GM11168 (cell line): Measurements from ENCODE around the gene RASGRF2.

Experiments
- in situ Hi-C: fragments of 300-500 bp; cut with MboI; formaldehyde crosslinking; loops from one replicate; pipeline ENCODE4 v1.12.0; 2022; ENCODE audit warnings: low sequenced_read_pairs; ENCODE audit not compliant: unreplicated experiment

Gene RASGRF2

GRCh38 chr5:81183811-81184748, 223.9 kb downstream of the RASGRF2 start:
- in situ Hi-C loops = loop anchor here (25.0 kb wide), 1 partner anchor 497 kb away; no protein-coding TSS in a partner anchor

GRCh38 chr5:81184749-81185110, 224.6 kb downstream of the RASGRF2 start:
- in situ Hi-C loops = loop anchor here (25.0 kb wide), 1 partner anchor 497 kb away; no protein-coding TSS in a partner anchor

- in situ Hi-C loops = loop anchor here (25.0 kb wide), 1 partner anchor 501 kb away; no protein-coding TSS in a partner anchor
Measured at GRCh38 chr5:81187885-81188284, 227.7 kb downstream of the RASGRF2 start.

GRCh38 chr5:81188962-81189361, 228.8 kb downstream of the RASGRF2 start:
- in situ Hi-C loops = loop anchor here (25.0 kb wide), 1 partner anchor 502 kb away; no protein-coding TSS in a partner anchor

GRCh38 chr5:81189875-81190498, 229.8 kb downstream of the RASGRF2 start:
- in situ Hi-C loops = loop anchor here (25.0 kb wide), 1 partner anchor 503 kb away; no protein-coding TSS in a partner anchor

- in situ Hi-C loops = loop anchor here (25.0 kb wide), 1 partner anchor 505 kb away; no protein-coding TSS in a partner anchor
Measured at GRCh38 chr5:81191726-81192372, 231.7 kb downstream of the RASGRF2 start.

- in situ Hi-C loops = loop anchor here (25.0 kb wide), 1 partner anchor 505 kb away; no protein-coding TSS in a partner anchor
Measured at GRCh38 chr5:81192373-81192750, 232.2 kb downstream of the RASGRF2 start.

GRCh38 chr5:81194633-81195334, 234.6 kb downstream of the RASGRF2 start:
- in situ Hi-C loops = loop anchor here (25.0 kb wide), 1 partner anchor 507 kb away; no protein-coding TSS in a partner anchor

GRCh38 chr5:81195335-81195929, 235.3 kb downstream of the RASGRF2 start:
- in situ Hi-C loops = loop anchor here (25.0 kb wide), 1 partner anchor 508 kb away; no protein-coding TSS in a partner anchor

GRCh38 chr5:81202655-81203054, 242.5 kb downstream of the RASGRF2 start:
- in situ Hi-C loops = no loop called here

GRCh38 chr5:81203729-81204128, 243.6 kb downstream of the RASGRF2 start:
- in situ Hi-C loops = no loop called here

GRCh38 chr5:81204205-81204604, 244.0 kb downstream of the RASGRF2 start:
- in situ Hi-C loops = no loop called here

- in situ Hi-C loops = no loop called here
Measured at GRCh38 chr5:81205058-81205457, 244.9 kb downstream of the RASGRF2 start.

GRCh38 chr5:81207009-81207408, 246.8 kb downstream of the RASGRF2 start:
- in situ Hi-C loops = no loop called here

GRCh38 chr5:81208904-81209303, 248.7 kb downstream of the RASGRF2 start:
- in situ Hi-C loops = no loop called here

- in situ Hi-C loops = no loop called here
Measured at GRCh38 chr5:81209386-81209785, 249.2 kb downstream of the RASGRF2 start.

- in situ Hi-C loops = no loop called here
Measured at GRCh38 chr5:81209869-81210493, 249.8 kb downstream of the RASGRF2 start.

GRCh38 chr5:81212211-81212751, 252.1 kb downstream of the RASGRF2 start:
- in situ Hi-C loops = no loop called here

- in situ Hi-C loops = no loop called here
Measured at GRCh38 chr5:81213070-81213469, 252.9 kb downstream of the RASGRF2 start.
